Neuronal stem cell (in vitro differentiated cells): Measurements from ENCODE around the gene DCLK1.
A peak's percentile ranks its signal among the peaks of the same experiment; 100 is the strongest.

Experiments used
- DNase-seq: peaks from one replicate; pipeline ENCODE4 v3.0.0-alpha.2; 2013; ENCODE audit warnings: low spot score
- H2AFZ ChIP-seq: one replicate; pipeline ENCODE4 v1.6.1; 2013; ENCODE audit warnings: mild to moderate bottlenecking, low read length, inconsistent platforms
- H2AK5ac ChIP-seq: 2 replicates; pipeline ENCODE4 v1.6.1; 2013; ENCODE audit warnings: low read depth, mild to moderate bottlenecking, inconsistent platforms, low read length, moderate library complexity, mixed read lengths
- H2BK120ac ChIP-seq: 2 replicates; pipeline ENCODE4 v1.6.1; 2013; ENCODE audit warnings: low read depth, mild to moderate bottlenecking, inconsistent platforms, low read length, moderate library complexity, mixed read lengths
- H2BK12ac ChIP-seq: one replicate; pipeline ENCODE4 v1.6.1; 2013; ENCODE audit warnings: low read length, inconsistent platforms
- H2BK15ac ChIP-seq: 2 replicates; pipeline ENCODE4 v1.6.1; 2013; ENCODE audit warnings: mild to moderate bottlenecking, low read length, inconsistent platforms, mixed read lengths
- H2BK5ac ChIP-seq: one replicate; pipeline ENCODE4 v1.6.1; 2013; ENCODE audit warnings: inconsistent platforms, mild to moderate bottlenecking, low read length, moderate library complexity
- H3K14ac ChIP-seq: one replicate; pipeline ENCODE4 v1.6.1; 2013; ENCODE audit warnings: low read length, inconsistent platforms
- H3K18ac ChIP-seq: 2 replicates; pipeline ENCODE4 v1.6.1; 2013; ENCODE audit warnings: low read length, inconsistent platforms
- H3K23ac ChIP-seq: 2 replicates; pipeline ENCODE4 v1.6.1; 2013; ENCODE audit warnings: low read depth, mild to moderate bottlenecking, mixed read lengths, low read length, inconsistent platforms; ENCODE audit not compliant: poor library complexity
- H3K27ac ChIP-seq: replicated peaks from 3 replicates; pipeline ENCODE4 v1.5.1; 2013; ENCODE audit warnings: low read length, inconsistent platforms
- H3K27me3 ChIP-seq, 3 experiments: 2 replicates each; pipeline ENCODE4 v1.6.1; 2013; ENCODE audit warnings: low read length in 3 of 3, mild to moderate bottlenecking in 2 of 3, inconsistent platforms in 1 of 3, low read depth in 1 of 3, mixed read lengths in 1 of 3, moderate library complexity in 1 of 3; ENCODE audit not compliant: control insufficient read depth in 3 of 3, insufficient read depth in 3 of 3
- H3K36me3 ChIP-seq, 2 donors: replicated peaks in 1 of 2; 2 replicates each; pipeline ENCODE4 v1.6.1; 2013; ENCODE audit warnings: low read length in 2 of 2; ENCODE audit not compliant: control insufficient read depth in 2 of 2, insufficient read depth in 2 of 2
- H3K4ac ChIP-seq: 2 replicates; pipeline ENCODE4 v1.6.1; 2013; ENCODE audit warnings: inconsistent platforms, mild to moderate bottlenecking, low read length, moderate library complexity
- H3K4me1 ChIP-seq, 2 donors: 1 replicate in 1 of 2; 2 replicates in 1 of 2; pipeline ENCODE4 v1.6.1; 2013; ENCODE audit warnings: low read length in 2 of 2, low read depth in 1 of 2; ENCODE audit not compliant: control insufficient read depth in 2 of 2, insufficient read depth in 1 of 2
- H3K4me2 ChIP-seq: one replicate; pipeline ENCODE4 v1.6.1; 2013; ENCODE audit warnings: mild to moderate bottlenecking, low read length, inconsistent platforms; ENCODE audit not compliant: insufficient read depth, poor library complexity, severe bottlenecking
- H3K4me3 ChIP-seq, 2 donors: 2 replicates each; pipeline ENCODE4 v1.5.1; 2013; ENCODE audit warnings: low read length in 2 of 2, mild to moderate bottlenecking in 2 of 2, inconsistent platforms in 1 of 2, moderate library complexity in 1 of 2
- H3K79me1 ChIP-seq: one replicate; pipeline ENCODE4 v1.6.1; 2013; ENCODE audit warnings: low read depth, mild to moderate bottlenecking, inconsistent platforms, low read length, moderate library complexity
- H3K9ac ChIP-seq: one replicate; pipeline ENCODE4 v1.6.1; 2013; ENCODE audit warnings: mild to moderate bottlenecking, low read depth, low read length, inconsistent platforms; ENCODE audit not compliant: poor library complexity
- H3K9me3 ChIP-seq, 2 donors: replicated peaks in 1 of 2; 2 replicates each; pipeline versions ENCODE3 to v1.6.1; 2013; ENCODE audit warnings: low read length in 2 of 2, mild to moderate bottlenecking in 2 of 2, inconsistent platforms in 1 of 2, low read depth in 1 of 2, mixed read lengths in 1 of 2, moderate library complexity in 1 of 2; ENCODE audit not compliant: control insufficient read depth in 2 of 2, insufficient read depth in 1 of 2
- H4K8ac ChIP-seq: one replicate; pipeline ENCODE4 v1.6.1; 2013; ENCODE audit warnings: low read depth, mild to moderate bottlenecking, inconsistent platforms, low read length, moderate library complexity
- H4K91ac ChIP-seq: one replicate; pipeline ENCODE4 v1.6.1; 2013; ENCODE audit warnings: low read length, low read depth, mild to moderate bottlenecking, inconsistent platforms; ENCODE audit not compliant: poor library complexity
- WGBS, 2 donors: extraction: QIAGEN DNeasy Blood & Tissue Kit; methylation state at CpG; one replicate each; pipeline ENCODE4 v1.1.7; 2013; ENCODE audit warnings: missing lambda C conversion rate in 2 of 2, mixed read lengths in 1 of 2; ENCODE audit not compliant: insufficient read length in 2 of 2, insufficient replicate concordance in 1 of 2; ENCODE audit errors: extremely low coverage in 2 of 2; 5-methylcytosine and 5-hydroxymethylcytosine counted together

DCLK1 gene

DNA sequence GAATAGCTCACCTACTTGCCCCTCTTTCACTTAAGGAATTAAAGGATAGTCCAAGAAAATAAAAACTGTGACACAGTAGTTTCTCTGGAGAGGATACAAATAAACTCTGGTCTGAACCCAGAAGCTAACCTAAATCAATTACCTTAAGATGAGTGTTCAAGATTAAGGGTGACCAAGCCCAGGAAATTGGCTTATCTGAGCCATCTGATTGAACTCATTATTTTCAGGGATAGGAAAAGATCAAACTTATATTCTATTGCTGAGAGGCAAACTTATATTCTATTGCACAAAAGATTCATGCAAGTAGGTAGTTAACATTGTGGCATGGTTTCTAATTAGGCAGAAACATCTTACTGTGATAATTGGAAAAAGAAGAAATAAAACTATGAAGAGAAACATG lies 175.1 kb downstream of the DCLK1 start:
- H3K9me3 ChIP-seq = peaks cover 0 to 4% of the 10 kb centered on the region in 2 donors
- no peak overlapping the region for H3K4me2 ChIP-seq
- H2BK120ac ChIP-seq = no peak overlapping the region
- H3K79me1 ChIP-seq = peaks cover 4% of the 10 kb centered on the region
- no peak overlapping the region for H2BK5ac ChIP-seq
- H3K27ac ChIP-seq = no peak overlapping the region
- no peak overlapping the region for H4K8ac ChIP-seq
- H3K36me3 ChIP-seq = peaks cover 0 to 4% of the 10 kb centered on the region in 2 donors
- H4K91ac ChIP-seq = no peak overlapping the region
- H3K9ac ChIP-seq = no peak overlapping the region
- no peak overlapping the region for H3K4me3 ChIP-seq
- H3K18ac ChIP-seq = no peak overlapping the region
- no peak overlapping the region for H2BK15ac ChIP-seq
- H3K14ac ChIP-seq = no peak overlapping the region
- DNase-seq = no peak
- peaks cover 0 to 4% (median 0%) of the 10 kb centered on the region in 3 experiments for H3K27me3 ChIP-seq
- H2AFZ ChIP-seq = no peak overlapping the region
- no peak overlapping the region for H2BK12ac ChIP-seq
- H2AK5ac ChIP-seq = no peak overlapping the region
- H3K23ac ChIP-seq = no peak overlapping the region
- H3K4me1 ChIP-seq = peaks cover 0 to 1% of the 10 kb centered on the region in 2 donors
- H3K4ac ChIP-seq = no peak overlapping the region

DNA sequence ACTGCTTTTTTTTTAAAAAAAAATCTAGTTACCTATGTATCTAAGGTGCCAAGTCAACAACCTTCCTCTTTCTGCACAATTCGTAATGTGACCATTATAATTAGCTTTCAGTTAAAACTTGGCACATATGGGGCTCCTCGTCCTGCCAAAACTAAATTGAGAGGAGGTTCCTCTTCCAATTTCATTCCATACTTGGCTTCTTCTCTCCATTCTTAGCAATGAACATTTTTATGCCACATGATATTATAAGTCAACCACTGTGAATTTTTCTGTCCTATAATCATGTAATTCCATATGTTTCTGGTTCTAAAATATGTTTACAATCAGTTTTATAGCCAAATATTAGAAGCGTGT lies 177.0 kb downstream of the DCLK1 start:
- Histone ChIP-seq H3K4me3 (no peak overlapping the region), H2BK15ac (no peak overlapping the region), H3K9me3 (peaks cover 0 to 4% of the 10 kb centered on the region in 2 donors), H2BK5ac (no peak overlapping the region), H3K79me1 (peaks cover 4% of the 10 kb centered on the region), H3K9ac (no peak overlapping the region), H3K4me2 (no peak overlapping the region), H2AK5ac (no peak overlapping the region), H3K14ac (no peak overlapping the region), H3K4me1 (peaks cover 0 to 1% of the 10 kb centered on the region in 2 donors), H3K23ac (no peak overlapping the region), H3K27ac (no peak overlapping the region), H3K4ac (no peak overlapping the region), H2BK120ac (no peak overlapping the region), H3K27me3 (peaks cover 0 to 4% (median 0%) of the 10 kb centered on the region in 3 experiments), H2AFZ (no peak overlapping the region), H4K91ac (no peak overlapping the region), H3K18ac (no peak overlapping the region), H3K36me3 (peaks cover 0 to 4% of the 10 kb centered on the region in 2 donors), H4K8ac (no peak overlapping the region), H2BK12ac (no peak overlapping the region)
- no CpG with 5 or more reads among the region's 3 CpGs for WGBS, 2 donors
- DNase-seq = no peak

DNA sequence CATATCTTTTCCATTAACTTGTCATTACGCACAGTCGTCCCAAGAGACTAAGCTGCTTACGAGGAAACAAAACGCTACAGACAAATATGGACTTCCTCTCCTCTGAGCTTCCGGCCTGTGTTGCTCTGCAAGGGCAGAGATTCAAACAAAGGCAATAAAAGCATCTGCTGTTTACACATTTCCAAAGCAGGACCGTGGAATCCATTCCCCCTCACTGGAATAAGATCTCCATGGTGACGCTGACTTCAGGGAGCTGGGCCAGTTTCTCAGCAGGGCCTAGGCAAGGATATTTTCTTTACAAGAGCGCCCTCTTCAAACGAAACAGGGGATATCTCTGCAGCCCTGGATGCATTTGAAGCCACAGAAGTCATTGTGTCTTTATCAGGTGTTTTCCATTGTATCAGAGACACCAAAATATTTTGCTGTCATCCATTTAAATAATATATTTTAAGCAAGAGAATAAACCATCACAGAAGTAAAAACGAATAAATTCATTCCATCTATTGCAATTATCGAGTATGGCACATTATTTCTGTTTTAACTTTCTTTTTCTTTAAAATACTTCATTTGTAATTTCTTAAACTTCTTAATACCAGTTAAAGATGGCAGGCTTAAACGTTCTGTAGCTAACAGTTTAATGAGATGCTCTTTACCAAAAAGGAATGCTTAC lies 177.5 kb downstream of the DCLK1 start:
- no peak overlapping the region for H3K14ac ChIP-seq
- peaks cover 0 to 4% of the 10 kb centered on the region in 2 donors for H3K9me3 ChIP-seq
- H3K4me1 ChIP-seq = peaks cover 0 to 1% of the 10 kb centered on the region in 2 donors
- H3K4me2 ChIP-seq = no peak overlapping the region
- H3K23ac ChIP-seq = no peak overlapping the region
- H2AK5ac ChIP-seq = no peak overlapping the region
- H3K79me1 ChIP-seq = peaks cover 4% of the 10 kb centered on the region
- DNase-seq = peak; percentile 69
- no peak overlapping the region for H3K9ac ChIP-seq
- WGBS, 2 donors = no CpG with 5 or more reads among the region's 12 CpGs
- H3K36me3 ChIP-seq = peaks cover 0 to 4% of the 10 kb centered on the region in 2 donors
- no peak overlapping the region for H2BK120ac ChIP-seq
- H3K27me3 ChIP-seq = peaks cover 0 to 4% (median 0%) of the 10 kb centered on the region in 3 experiments
- H3K4ac ChIP-seq = no peak overlapping the region
- no peak overlapping the region for H2BK12ac ChIP-seq
- no peak overlapping the region for H4K91ac ChIP-seq
- H3K27ac ChIP-seq = no peak overlapping the region
- H3K18ac ChIP-seq = no peak overlapping the region
- no peak overlapping the region for H3K4me3 ChIP-seq
- no peak overlapping the region for H2BK15ac ChIP-seq
- H4K8ac ChIP-seq = no peak overlapping the region
- peak overlapping the region; percentile 21 for H2AFZ ChIP-seq
- H2BK5ac ChIP-seq = no peak overlapping the region

DNA sequence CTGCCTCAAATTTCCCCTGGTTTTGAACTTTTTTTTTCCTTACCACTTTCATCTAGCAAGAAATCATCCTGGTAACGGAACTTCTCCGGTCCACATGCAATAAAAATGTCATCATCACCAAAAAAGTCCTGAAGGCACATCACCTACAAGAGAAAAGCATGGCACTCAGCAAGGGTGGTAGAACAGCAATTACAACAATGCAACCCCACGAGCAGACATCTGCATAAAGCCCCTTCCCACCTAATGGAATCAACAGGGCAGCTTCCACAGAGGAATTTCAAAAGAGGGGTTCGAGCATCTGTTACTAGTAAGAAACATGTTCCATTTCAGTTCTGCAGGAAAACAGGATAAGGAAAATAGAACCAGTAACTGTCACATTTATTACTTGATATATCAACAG lies 183.9 kb downstream of the DCLK1 start:
- no peak for DNase-seq
- H3K36me3 ChIP-seq = no peaks in the 10 kb centered on the region
- no peaks in the 10 kb centered on the region for H3K4me1 ChIP-seq
- H3K23ac ChIP-seq = no peak overlapping the region
- H2AK5ac ChIP-seq = no peak overlapping the region
- H2BK12ac ChIP-seq = no peak overlapping the region
- no peak overlapping the region for H3K9ac ChIP-seq
- H3K27me3 ChIP-seq = no peaks in the 10 kb centered on the region
- no peak overlapping the region for H3K14ac ChIP-seq
- H3K27ac ChIP-seq = no peak overlapping the region
- H4K91ac ChIP-seq = no peak overlapping the region
- no peak overlapping the region for H2BK120ac ChIP-seq
- H2BK5ac ChIP-seq = no peak overlapping the region
- no peak overlapping the region for H3K4me3 ChIP-seq
- no peaks in the 10 kb centered on the region for H3K79me1 ChIP-seq
- no peak overlapping the region for H2AFZ ChIP-seq
- H3K9me3 ChIP-seq = peaks cover 2 to 7% of the 10 kb centered on the region in 2 donors
- no peak overlapping the region for H2BK15ac ChIP-seq
- H3K18ac ChIP-seq = no peak overlapping the region
- no CpG with 5 or more reads among the region's 4 CpGs for WGBS, 2 donors
- H4K8ac ChIP-seq = no peak overlapping the region
- no peak overlapping the region for H3K4ac ChIP-seq
- H3K4me2 ChIP-seq = no peak overlapping the region
